ENCODE measurements around the gene IL34.
"Not testable (repeated sequence)": the region's sequence is repeated elsewhere in the genome, so short reads cannot be mapped to it uniquely, and the experiment has no call there.

Gene IL34
- long read RNA-seq, donor 1: 0 reads
- long read RNA-seq, donor 2: 0 reads
- long read RNA-seq, donor 3: 0 reads
- long read RNA-seq, donor 4: 0 reads
- long read RNA-seq, donor 5: 0 reads
- long read RNA-seq, donor 6: 0 reads
- long read RNA-seq, donor 7: 0 reads
- long read RNA-seq, donor 8: 0 reads

DNA sequence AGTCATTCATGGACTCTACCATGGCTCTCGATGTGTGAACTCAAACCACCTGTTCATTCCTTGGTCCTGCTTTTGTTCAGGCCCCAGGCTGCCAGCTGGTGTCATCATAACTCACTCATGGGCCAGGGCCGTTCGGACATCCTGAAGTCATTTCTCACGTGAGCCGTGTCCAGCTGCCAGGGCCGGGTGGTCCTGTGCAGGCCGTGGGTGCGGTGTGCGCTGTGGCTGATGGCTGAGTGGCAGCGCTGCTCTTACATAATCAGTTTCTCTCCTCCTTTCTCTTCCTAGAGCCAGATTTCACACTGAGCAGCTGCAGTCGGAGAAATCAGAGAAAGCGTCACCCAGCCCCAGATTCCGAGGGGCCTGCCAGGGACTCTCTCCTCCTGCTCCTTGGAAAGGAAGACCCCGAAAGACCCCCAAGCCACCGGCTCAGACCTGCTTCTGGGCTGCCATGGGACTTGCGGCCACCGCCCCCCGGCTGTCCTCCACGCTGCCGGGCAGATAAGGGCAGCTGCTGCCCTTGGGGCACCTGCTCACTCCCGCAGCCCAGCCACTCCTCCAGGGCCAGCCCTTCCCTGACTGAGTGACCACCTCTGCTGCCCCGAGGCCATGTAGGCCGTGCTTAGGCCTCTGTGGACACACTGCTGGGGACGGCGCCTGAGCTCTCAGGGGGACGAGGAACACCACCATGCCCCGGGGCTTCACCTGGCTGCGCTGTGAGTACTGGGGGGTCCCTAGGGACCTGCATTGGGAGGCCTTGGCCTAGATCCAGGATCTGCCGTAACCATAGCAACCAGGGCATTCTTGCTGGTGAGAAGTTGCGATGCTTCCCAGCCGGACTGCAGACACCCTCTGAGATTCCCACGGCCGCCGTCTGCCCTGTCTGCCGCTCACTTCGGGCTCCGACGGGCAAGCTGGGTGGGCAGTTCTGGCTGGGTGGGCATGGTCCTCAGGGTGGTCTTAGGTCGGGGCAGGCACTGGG, at the start of gene IL34:
Gene IL34 (plus strand): TSS at position 300 of the 982 bp plus-strand sequence. CDS start 389 bp downstream, at position 689.
- DNase-seq: no peak

- DNase-seq: no peak
Observed at GRCh38 chr16:70597135-70597835, 49.1 kb upstream of the IL34 start.

- DNase-seq: no peak
Observed at GRCh38 chr16:70598937-70599503, 47.3 kb upstream of the IL34 start.

DNA sequence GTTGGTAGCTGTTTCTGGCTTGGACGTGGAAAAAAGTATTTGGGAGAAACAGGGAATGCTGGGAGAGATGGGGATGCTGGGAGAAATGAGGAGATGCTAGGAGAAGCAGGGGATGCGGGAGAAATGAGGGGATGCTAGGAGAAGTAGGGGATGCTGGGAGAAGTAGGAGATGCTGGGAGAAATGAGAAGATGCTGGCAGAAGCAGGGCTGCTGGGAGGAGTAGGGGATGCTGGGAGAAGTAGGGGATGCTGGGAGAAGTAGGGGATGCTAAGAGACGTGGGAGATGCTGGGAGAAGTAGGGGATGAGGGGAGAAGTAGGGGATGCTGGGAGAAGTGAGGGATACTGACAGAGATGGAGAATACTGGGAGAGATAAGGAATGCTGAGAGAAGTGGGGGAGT, 45.6 kb upstream of the IL34 start:
- no peak for DNase-seq

DNA sequence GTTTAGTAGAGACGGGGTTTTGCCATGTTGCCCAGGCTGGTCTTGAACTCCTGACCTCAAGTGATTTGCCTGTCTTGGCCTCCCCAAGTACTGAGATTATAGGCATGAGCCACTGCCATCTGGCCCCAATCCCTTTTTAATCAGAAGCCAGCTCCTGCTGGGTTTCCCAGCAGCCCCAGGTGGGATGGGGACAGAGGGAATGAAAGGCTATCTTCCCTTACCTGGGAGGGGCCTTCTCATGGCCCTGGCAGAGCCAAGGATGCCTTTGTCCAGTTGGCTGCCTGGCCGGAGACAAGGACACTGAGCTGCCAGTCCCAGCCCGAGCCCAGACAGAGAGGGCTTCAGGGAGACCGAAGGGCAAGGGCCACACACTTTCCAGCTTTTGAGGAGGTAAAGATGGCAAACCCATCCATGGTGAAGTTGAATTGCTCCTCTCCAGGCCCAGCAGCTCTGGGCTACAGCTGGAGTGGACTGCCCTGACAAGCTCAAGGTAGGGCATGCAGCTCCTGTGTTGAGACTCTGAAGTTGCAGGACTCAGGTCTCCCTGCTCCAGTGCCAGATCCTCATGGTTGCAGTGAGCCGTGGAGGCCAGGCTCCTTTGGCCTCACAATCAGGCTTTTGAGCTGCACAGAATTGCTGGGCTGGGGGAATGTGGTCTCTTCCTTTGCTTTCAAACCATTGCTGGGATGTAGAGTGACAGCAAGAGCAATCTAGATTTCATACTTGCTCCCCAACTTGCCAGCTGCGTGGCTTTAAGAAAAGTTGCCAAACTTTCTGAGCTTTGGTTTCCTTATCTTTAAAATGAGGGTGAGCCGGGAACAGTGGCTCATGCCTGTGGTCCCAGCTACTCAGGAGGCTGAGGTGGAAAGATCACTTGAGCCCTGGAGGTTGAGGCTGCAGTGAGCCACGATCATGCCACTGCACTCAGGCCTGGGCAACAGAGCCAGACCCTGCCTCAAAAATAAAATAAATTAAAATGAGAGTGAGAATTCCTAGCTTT, 44.5 kb upstream of the IL34 start:
- DNase-seq: no peak

- no peak for DNase-seq
Observed at GRCh38 chr16:70602831-70603230, 43.5 kb upstream of the IL34 start.

- DNase-seq: no peak
Observed at GRCh38 chr16:70604407-70605282, 41.7 kb upstream of the IL34 start.

GRCh38 chr16:70605283-70605657, 41.1 kb upstream of the IL34 start:
- DNase-seq: no peak

DNA sequence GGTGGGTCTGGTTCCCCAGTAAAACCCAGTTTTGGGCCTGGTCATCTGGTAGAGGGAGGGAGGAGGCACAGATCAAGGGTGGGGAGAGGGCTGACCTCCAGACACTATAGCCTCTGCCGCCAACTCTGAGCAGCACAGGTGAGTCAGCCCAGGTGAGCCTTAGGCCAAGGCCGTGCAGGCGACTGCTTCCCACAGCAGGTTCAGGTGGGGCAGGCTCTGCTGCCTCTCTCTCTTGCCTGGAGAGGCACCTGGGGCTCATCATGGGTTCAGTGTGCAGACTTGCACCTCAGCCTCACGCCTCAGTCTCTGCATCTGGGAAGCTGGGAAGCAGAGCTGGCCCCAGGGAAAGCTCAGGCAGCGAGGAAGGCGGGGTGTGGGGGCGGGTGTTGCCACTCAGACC, 37.8 kb upstream of the IL34 start:
- DNase-seq: no peak

- DNase-seq: no peak
Observed at GRCh38 chr16:70610273-70611223, 35.8 kb upstream of the IL34 start.

GRCh38 chr16:70611224-70611598, 35.1 kb upstream of the IL34 start:
- DNase-seq: no peak

DNA sequence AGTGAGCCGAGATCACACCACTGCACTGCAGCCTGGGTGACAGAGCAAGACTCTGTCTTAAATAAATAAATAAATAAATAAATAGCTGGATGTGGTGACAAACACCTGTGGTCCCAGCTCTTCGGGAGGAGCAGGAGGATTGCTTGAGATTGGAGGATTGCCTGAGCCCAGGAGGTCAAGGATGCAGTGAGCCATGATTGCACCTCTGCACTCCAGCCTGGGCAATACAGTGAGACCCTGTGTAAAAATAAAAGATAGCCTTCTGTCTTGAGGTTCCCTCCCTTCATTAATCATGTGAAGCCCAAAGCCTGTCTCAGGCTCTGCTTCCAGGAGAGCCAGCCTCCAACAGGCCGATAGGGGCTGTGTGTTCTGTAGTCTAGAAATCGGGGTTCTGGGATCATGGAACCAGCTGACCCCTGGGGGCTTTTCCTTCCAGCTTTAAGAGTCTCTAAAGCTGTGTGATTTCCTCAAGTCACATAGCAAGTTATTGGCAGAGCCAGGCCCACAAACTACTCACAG, 34.5 kb upstream of the IL34 start:
- DNase-seq: no peak

DNA sequence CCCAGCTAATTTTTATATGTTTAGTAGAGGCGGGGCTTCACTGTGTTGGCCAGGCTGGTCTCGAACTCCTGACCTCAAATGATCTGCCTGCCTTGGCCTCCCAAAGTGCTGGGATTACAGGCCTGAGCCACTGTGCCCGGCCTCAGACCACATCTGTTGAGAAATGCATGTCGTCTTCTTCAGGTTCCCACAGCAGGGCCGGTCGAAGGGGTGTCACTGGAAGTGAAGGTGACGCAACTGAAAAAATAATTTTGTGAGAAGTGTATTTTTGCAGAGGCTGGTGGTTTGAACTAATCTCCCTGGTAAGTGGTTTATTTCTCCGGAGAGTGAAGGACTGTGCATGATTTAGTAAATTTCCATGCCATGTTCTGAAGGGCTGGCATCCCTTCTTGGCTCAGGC, 33.4 kb upstream of the IL34 start:
- no peak for DNase-seq

DNA sequence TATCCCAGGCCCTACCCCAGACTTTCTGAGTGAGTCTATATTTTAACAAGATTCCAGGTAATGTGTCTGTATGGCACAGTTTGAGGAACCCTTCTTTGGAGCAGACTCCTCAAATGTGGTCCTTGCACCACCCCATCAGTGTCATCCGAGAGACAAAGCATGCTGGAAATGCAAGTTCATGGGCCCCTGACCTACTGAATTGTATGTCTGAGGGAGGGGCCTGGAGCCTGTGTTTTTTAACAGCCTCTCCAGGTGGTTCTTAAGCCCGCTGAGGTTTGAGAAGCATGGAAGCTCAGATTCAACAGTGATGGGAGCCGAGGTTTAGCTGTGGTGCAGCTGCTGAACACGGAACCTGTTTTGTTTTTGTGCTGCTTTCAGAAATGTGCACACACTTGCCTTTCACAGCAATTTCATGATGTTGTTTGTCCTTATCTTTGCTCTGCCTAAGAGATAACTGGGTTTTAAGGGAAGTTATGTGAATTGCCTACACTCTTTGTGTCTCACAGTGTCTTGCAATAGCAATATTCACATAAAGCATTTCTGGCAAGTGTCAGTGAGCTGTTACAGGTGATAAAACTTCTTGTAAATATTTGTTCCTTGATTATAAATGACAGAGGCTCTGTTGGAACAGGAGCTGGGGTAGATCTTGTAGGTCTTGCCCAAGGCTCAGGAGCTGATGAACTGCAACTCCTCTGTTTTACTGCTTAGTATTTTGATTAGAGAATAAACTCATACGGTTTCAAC, 32.0 kb upstream of the IL34 start:
- no peak for DNase-seq

DNA sequence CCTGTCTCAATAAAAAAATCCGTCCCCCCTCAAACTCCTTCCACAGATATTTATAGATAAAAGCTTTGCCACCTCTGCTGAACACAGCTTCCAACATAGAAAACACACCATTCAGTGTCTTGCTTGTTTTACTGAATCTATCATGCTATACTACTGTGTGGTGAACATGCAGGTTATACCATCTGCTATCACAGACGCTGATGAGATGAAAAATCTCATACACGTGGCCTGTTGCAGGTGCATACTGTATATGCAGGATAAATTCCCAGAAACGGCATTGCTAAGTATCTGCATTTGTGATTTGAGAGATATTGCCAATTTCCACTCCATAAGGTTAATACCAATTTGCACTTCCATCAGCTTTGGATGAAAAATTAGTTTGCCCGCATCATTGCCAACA, 30.4 kb upstream of the IL34 start:
- DNase-seq: no peak

DNA sequence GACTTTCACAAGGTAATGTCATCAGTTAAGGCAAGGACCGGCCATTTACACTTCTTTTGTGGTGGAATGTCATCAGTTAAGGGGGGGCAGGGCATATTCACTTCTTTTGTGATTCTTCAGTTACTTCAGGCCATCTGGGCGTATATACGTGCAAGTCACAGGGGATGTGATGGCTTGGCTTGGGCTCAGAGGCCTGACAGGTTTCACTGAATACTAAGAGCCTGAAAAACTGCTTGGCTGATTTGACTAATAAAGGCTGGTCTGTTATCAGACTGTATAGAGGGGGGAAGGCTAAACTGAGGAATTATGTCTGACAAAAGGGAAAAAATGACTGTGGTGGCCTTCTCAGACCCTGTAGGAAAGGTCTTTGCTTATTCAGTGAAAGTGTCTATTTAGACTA, 24.5 kb upstream of the IL34 start:
- not testable (repeated sequence) for DNase-seq

- no peak for DNase-seq
Observed at GRCh38 chr16:70627696-70628095, 18.7 kb upstream of the IL34 start.

DNA sequence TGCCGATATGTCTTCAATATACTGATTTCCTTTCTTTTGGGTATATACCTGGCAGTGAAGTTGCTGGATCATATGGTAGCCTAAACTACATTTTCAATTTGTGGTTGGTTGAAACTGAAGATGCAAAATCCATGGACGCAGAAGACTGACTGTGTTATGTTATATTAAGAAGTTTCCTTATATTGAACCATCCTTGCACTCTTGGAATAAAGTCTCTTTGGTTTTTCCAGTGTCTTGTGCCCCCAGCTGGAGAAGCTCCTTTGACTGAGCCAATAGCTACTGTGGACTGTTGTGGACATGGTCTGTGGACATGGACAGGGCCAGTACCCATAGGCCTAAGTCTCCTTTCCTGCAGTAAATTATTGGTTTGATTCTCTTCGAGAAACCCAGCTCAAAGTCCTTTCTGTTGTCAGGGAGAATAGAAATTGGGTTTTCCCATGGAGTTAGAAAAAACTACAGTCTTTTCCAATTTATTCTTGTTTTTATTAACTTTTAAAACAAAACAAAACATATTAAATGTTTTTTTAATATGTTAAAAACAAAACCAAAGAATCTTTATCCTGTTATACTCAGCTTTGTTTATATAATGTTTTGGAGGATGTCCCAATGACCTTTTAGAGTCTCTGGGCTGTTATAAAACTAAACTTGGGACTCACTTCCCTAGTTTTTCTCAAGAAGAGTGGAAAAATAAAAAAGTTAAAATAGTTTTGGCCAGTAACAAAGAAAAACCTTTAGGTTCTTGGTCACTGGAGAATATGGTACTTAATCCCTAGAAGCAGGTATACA, 15.2 kb upstream of the IL34 start:
- DNase-seq: no peak

Data from right kidney (tissue), 9 donors.